Adrenal gland (tissue), 5 donors: Measurements from ENCODE around the gene NOB1.

Source experiments
- POLR2A ChIP-seq, 2 donors: fragments of 450-650 bp; IDR thresholded peaks; one replicate each; pipeline ENCODE4 v1.6.1; 2017; ENCODE audit warnings: antibody characterized with exemption in 2 of 2, mild to moderate bottlenecking in 2 of 2, moderate library complexity in 1 of 2
- TF ChIP-seq, protein P1 (sequence below), 6 experiments: fragments of 450-650 bp in 4 of 6; fragments of 200-600 bp in 2 of 6; sonication (generic) in 1 of 6; IDR thresholded peaks; 1 replicate in 5 of 6; 2 replicates in 1 of 6; pipeline versions ENCODE4 v1.5.1 to v1.8.0; 2016 to 2021; ENCODE audit warnings: antibody characterized with exemption in 6 of 6, mild to moderate bottlenecking in 2 of 6, moderate library complexity in 1 of 6
- donor health status: DM: no; HTN: no; CAD: no.

- TF ChIP-seq, protein P1, sequence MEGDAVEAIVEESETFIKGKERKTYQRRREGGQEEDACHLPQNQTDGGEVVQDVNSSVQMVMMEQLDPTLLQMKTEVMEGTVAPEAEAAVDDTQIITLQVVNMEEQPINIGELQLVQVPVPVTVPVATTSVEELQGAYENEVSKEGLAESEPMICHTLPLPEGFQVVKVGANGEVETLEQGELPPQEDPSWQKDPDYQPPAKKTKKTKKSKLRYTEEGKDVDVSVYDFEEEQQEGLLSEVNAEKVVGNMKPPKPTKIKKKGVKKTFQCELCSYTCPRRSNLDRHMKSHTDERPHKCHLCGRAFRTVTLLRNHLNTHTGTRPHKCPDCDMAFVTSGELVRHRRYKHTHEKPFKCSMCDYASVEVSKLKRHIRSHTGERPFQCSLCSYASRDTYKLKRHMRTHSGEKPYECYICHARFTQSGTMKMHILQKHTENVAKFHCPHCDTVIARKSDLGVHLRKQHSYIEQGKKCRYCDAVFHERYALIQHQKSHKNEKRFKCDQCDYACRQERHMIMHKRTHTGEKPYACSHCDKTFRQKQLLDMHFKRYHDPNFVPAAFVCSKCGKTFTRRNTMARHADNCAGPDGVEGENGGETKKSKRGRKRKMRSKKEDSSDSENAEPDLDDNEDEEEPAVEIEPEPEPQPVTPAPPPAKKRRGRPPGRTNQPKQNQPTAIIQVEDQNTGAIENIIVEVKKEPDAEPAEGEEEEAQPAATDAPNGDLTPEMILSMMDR (IDR thresholded peaks at IDR 0.05), result no peak
- TF ChIP-seq POLR2A (IDR thresholded peaks at IDR 0.05), result no peak
Observed at GRCh38 chr16:69769404-69769803, 14.7 kb upstream of the NOB1 start.
